Hematopoietic multipotent progenitor cell treated with erythropoietin and hydrocortisone succinate and interleukin-3 and kit ligand, for 8 days (in vitro differentiated cells): Measurements from ENCODE around the gene CABLES1.
A peak's percentile ranks its signal among the peaks of the same experiment; 100 is the strongest.

ENCODE experiments used
- DNase-seq: peaks from one replicate; pipeline ENCODE4 v3.0.0-alpha.2; 2015

The CABLES1 gene

DNA sequence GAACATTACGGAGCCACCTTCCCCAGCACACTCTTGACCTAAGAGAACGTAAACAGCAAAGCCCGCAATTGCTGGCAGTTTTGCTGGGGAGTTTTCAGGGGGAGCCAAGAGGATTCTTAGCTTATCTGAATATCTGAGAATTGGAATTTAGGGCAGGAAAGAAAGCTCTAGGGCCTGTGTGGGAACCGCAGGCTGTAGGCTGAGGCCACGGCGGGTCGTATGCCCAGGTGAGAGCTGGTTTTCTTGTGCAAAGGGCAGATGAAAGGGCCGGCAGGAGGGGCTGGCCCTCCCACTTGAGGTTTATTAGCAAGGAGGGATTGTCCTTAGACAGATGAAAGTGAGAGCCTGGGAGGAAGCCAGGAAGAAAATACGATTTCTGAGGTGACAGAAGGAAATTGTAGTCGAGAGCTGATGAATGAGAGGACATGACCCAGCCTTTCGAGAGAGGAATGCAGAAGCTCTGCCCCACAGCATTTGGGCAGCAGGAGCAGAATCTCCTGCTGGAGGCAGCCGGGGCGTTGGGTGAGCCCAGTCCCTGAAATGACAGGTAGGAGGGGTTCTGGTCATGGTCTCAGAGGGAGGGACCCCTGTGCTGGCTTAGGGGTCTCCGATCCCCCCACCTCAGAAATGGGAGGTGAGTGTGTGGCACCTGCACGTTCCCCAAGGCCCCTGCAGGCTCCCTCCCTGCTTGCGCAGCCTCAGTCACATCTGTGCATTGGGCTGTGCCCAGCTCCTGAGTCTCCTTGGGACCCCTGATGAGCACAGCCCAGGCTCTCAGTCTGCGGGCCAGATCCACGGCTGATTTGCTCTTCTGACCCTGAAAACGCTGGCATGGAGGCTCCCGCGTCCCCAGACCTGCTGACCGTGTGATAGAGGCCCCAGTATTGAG is 61.1 kb downstream of the CABLES1 start:
- DNase-seq, result no peak

DNA sequence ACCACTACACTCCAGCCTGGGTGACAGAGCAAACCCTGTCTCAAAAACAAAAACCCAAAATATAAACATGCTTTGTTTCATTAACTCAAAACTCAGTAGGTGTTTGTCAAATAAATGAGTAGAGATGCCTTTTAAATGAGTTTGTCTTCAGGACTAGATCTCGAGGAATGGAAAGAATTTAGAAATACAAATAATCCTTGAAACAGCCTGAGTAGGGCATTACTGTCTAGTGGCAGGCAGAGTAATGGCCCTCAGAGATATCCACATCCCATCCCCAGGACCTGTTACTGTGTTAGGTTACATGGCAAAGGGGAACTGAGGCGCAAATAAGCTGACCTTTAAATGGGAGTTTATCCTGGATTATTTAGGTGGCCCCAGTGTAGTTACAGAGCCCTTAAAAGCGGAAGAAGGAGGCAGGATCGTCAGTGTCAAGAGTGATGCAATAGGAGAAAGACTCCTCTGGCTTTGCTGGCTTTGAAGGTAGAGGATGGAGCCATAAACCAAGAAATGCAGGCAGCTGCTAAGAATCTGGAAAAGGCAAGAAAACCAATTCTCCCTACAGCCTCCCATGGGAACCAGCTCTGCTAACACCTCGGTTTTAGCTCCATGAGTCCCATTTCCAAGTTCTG is 63.0 kb downstream of the CABLES1 start:
- no peak for DNase-seq

DNA sequence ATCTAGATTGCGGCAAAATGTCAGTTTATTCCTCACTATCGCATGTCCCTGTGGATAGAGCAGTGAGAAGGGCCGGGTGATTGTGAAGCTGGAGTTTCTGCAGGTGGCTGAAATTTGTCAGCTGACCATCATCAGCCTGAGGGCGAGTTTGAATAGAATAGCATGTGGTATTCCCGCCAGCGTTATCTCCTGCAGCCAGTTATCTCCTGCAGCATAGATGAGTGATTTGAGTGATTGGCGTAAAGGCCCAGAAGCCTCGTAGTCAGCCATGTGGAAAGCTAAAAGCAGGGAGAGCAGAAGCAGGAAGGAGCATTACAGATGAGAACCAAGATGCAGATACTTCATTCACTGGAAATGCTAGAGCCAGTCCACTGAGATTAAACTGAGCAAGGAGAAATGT is 65.5 kb downstream of the CABLES1 start:
- peak; percentile 8 for DNase-seq

DNA sequence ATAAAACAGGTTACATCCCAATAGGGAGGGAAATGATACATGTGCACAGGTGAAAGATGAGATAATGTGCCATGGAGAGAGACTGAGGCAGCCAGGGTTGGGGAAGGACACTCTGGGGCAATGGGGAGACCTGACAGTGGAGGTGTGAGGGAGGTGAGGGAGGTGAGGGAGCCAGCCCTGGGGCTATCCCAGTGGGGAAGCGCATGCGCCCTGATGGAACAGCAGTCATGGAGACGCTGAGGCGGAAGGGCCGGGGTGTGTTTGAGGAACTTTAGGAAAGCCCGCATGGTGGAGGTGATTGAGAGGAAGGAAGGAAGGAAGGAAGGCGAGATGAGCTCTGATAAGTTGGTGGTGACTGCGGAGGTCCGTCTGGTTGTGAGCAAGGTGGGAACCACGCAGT is 66.5 kb downstream of the CABLES1 start:
- DNase-seq, result no peak

DNA sequence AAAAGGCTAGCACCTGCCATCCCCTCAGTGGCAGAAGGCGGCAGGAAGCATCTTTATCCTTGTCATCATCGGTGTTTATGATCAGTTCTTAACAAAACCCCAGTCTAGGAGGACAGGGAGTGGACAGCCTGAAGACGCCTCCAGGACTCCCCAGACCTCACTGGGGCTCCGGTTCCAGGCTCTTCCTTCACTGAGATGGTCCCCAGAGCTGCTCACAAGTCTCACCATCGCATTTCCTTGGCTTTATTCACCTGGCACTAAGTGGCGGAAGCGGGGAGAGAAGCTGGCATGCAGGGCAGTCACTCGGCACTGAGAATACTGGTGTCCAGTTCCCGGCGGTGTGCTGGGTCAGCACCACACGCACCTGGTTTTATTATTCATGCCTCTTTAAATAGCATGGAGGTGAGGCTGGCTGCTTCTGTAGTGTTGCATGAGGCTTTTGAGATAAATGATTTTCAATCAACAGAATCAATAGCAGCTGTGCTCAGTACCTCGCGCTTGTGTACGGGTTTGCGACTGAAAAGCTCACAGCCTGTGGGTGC is 68.7 kb downstream of the CABLES1 start:
- DNase-seq, result no peak

DNA sequence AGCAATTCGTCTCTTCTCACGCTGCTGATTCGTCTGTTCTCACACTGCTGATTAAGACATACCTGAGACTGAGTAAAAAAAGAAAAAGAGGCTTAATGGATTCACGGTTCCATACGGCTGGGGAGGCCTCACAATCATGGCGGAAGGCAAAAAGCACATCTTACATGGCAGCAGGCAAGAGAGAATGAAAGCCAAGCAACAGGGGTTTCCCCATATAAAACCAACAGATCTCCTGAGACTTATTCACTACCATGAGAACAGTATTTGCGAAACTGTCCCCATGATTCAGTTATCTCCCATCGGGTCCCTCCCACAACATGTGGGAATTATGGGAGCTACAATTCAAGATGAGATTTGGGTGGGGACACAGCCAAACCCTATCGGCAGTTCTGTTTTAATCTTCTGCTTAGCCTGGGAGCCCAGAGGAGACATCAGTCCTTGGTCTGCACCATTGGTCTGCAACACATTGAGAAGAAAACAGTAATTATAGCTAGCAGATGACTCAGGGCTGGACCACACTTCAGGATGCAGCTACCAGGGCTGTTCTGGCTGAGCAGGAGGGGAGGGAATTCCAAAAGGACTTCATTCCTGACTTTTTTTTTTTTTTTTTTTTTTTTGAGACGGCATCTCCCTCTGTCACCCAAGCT is 69.4 kb downstream of the CABLES1 start:
- DNase-seq, result no peak

DNA sequence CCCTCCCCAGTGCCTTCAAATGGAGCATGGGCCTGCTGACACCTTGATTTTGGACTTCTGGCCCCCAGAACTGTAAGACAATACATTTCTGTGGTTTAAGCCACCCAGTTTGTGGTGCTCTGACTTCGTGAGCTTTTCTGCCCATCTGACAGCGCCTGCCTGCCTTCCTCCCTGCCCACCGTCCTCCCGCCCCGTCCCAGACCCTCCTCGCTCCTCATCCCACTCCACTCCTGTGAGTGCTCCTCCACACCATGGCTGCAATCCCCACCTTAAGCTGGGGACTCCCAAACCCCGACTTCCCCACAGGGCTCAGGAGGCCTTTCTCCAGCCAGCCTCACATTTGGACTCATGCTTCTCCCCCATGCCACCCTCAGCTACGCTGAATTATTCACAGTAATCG is 70.7 kb downstream of the CABLES1 start:
- no peak for DNase-seq

DNA sequence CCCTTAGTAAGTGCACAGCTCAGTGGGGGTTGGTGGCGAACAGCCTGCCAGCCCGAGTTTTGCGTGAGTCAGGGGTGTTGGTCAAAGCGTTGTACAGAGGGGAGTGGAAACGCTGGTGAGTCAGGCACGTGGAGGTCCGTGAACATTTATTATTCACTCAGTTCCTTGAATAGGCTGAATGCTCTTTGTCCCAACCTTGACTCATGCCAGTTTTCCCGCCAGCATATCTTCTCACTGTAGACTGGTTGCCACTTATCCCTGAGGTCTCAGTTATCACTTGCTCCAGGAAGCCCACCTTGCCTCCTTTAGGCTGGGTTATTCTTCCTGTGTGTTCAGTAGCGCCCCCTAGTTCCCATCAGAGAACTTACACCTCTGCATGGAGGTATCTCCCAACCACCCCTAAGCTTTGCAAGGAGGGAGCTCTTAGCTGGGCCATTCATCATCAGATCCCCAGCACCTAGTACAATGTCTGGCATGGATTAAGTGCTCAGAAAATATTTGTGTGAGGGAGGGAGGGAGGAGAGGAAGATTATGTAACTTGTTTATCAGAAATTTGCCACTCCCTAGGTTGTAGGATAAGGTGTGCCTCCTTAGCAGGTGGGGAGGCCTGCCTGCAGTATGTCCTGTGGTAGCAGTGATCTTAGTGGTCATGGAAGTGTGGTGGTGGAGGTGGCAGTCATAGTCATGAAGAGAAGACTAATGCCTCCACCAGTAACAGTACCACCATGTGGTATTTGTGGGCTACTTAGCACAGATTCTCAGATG is 72.1 kb downstream of the CABLES1 start:
- DNase-seq, result peak; percentile 41

DNA sequence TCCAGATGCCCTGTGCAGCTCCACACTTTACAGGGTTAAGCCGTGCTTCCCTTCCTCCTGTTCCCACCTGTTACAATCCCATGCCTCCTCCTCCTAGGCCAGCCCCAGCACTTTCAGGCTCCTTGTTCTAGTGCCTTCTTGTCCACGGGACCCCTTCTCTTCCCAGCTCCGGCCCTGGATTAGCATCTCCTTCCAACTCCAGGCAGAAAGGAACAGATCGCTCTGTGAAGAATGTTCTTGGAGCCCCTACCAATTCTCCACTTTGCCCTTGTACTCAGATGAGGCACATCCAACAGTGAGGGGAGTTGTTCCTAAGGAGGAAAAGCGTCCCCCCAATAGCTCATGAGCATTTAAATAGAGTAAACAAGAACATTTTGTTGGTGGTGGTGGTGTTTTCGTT is 72.7 kb downstream of the CABLES1 start:
- DNase-seq, result no peak

DNA sequence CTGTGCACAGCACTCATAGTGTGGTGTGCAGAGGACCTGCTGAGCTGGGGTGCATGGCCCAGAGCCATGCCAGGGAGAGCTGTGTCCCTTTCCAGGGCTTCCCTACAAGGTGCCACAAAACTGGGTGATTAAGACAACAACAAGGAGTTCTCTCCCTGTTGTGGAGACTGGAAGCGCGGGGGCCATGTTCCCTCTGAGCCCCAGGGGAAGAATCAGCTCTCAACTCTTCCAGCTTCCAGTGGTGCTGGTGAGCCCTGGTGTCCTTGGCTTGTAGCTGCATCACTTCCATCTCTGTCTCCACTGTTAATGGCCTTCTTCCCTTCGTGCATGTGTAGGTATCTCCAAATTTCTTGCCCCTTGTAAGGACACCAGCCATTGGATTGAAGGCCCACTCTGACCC is 73.3 kb downstream of the CABLES1 start:
- DNase-seq, result no peak

DNA sequence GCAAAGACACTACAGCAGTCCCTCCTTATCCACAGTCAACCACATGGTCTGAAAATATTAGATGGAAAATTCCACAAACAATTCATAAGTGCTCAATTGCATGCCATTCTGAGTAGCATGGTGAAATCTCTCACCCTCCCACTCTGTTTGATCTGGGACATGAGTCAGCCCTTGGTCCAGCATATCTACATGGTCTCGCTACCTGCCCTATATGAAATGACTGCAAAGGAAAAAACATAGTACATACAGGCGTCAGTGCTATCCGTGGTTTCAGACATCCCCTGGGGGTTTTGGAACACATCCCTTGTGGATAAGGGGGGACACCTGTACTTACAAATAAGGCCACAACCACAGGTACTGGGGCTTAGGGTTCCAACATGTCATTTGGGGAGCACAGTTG is 73.7 kb downstream of the CABLES1 start:
- no peak for DNase-seq

DNA sequence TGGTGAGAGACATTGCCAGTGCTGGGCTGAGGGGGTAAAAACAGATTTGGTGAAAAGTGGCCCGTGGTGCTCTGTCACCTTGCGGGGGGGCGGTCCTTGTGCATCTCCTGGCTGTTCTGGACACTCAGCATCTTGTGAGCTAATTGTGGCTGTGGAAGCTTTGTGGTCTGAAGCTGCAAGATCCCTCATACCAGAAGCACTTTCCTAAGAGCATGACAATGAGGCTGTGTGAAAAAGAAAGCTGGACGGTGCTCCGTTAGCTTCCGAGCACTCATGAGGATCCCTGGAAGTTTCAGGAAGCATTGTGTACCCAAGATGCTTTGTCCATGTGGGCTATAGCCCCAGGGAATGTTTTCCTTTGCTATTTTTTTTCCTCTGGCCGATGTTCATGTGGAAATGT is 74.5 kb downstream of the CABLES1 start:
- DNase-seq, result no peak

DNA sequence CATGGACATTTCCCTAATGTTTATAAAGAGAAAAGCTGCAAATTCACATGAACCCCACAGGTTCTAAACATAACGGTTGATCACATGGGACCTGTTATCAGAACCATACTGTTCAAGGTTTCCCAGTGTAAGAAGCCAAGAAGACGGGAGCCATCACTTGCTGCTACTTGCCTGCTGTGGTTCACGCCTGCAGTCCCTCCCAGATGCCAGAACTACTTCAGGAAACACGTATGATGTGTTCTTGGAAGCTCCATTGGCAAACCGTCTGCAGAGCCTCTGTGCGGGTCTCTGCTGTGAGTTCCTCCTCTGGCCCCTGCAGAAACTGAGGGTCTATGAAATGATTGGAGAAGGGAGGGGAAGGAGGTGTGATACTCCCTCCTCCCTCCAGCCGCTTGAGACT is 75.2 kb downstream of the CABLES1 start:
- no peak for DNase-seq

DNA sequence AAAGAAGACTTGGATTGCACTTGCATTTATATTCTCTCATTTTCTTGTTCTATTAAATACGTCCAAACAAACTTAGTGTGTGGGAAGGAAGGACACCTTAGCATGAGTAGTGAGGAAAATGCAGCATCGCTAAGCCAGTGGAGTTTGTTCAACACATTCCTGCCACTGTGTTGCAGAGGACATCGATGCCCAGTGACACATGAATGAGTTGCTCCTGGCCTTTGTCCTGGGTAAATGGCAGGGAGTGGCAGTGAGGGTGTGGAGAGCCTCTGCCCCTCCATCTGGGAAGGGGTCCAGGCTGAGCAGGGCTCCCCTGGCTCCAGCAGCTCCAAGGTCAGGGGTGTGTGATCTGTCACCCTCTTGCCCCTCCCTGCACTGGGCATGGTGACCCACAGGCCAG is 75.9 kb downstream of the CABLES1 start:
- no peak for DNase-seq

DNA sequence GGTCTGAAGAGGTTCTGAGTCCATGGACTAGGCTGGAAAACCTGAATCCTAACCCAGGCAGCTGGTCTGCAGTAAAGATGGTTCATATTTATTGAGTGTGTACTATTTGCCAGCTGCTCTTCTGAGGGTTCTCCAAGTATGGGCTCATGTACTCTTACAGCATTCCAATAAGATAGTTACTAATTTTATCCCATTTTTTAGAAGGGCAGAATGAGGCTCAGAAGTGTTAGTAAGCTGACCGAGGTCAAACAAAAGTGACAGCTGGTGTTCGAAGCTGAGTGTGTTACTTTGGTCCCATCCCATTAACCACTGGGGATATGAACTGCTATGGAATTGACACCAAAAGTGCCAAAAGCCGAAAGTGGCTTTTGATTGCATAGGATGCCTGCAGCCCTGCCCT is 76.9 kb downstream of the CABLES1 start:
- DNase-seq, result no peak

DNA sequence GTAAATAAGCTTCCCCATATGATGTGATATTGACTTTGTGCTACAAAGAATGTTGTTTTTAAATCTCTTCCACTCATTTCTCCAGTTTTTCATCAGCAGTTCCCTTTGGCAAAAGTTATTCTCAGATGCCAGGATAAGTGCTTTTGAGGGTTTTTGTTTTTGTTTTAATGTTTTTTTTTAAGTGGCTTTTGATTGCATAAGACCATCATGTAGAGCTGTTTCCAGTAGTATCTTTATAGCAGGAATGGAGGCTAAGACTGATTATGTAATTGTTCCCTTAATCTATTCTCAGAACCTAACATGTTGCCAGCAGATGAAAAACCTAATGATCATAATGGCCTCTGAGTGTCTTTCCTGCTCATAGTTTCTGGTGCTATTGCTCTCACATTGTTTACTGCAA is 77.9 kb downstream of the CABLES1 start:
- DNase-seq, result no peak

DNA sequence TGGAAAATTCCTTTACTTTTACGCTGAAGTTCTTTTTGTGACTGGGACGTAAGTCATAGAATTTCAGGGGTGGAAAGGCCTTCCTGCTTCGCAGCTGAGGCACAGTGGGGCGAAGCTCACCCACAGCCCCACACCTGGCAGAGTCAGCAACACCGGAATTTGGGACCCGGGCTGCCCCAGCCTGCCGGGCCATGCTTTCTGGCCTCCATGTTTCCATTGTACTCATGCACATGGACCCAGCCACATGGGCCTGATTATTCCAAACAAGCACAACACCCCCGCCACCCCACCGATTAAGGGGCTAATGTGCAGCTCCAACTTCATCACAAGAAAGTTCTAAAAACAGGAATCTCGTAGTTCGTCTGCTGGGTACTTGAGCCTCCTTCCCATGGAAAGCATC is 82.5 kb downstream of the CABLES1 start:
- DNase-seq, result no peak

DNA sequence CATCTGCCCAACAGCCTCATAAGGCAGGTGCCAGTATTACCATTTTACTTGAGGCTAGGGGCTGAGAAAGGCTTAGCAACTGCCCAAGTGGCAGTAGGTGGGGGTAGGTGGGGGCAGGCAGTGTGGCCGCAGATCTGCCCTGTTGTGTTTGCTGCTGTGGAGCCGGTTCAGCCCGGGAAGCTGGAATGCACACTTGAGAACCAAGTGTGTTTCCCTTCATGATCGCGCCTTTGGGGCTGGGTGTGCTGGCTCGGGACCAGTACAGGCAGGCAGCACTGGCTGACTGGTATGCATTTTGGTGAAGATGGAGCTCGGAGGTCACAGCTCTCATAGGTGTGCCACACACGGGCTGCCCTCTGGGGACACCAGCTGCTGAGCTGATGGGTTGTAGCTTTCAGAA is 85.1 kb downstream of the CABLES1 start:
- no peak for DNase-seq

DNA sequence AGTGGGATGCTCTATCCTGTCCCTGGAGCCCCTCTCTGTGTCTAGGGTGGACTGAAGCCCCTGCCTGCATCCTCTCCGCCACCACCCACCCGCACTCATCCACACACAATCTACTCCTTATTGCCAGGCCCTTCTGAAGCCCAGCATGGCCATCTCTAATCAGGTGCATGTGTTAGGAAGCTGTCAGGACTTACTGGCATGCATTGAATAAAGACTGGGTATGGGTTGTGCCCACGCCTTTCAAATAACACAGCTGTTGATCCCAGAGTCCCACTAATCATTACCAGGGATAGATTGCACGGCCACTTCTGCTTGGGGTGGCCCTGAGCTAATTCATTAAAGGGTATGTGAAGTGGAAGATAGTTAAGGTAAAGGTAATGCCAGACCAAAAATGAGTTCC is 88.4 kb downstream of the CABLES1 start:
- no peak for DNase-seq

DNA sequence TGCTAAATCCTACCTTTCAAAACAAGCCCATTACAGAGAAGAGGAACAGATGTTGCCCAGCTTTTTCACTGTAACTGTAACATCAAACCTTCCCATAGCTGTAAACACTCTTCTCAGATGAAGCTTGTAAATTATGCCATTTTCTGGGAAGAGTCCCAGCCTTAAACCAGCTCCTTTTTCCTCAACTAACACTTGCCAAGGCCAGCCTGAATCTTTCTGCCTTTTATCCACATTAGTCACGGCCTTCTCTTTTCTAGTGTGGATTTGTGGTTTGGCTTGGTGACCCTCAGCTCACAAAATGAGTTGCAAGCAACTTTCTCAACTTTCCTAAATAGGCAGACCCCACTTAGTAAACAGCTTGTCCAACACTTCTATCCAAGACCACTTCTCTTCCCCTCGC is 90.2 kb downstream of the CABLES1 start:
- DNase-seq, result no peak

DNA sequence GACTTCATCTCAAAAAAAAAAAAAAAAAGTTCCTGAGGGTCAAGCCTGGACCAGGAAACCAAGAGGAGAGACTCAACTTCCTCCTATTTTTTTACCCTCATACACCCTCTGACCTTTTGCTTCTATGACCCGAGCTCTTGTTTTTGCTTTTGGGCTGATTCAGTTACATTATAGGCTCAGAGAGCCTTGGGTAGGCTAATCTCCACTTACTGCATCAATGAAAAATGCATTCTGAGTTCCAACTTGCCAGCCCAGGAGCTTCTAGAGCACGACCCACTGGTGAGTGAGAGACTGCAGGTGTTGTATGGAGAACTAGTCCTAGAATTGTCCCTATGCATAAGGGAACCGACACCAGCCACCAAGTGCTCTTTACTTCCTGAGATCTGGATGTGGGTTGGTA is 91.1 kb downstream of the CABLES1 start:
- DNase-seq, result no peak

DNA sequence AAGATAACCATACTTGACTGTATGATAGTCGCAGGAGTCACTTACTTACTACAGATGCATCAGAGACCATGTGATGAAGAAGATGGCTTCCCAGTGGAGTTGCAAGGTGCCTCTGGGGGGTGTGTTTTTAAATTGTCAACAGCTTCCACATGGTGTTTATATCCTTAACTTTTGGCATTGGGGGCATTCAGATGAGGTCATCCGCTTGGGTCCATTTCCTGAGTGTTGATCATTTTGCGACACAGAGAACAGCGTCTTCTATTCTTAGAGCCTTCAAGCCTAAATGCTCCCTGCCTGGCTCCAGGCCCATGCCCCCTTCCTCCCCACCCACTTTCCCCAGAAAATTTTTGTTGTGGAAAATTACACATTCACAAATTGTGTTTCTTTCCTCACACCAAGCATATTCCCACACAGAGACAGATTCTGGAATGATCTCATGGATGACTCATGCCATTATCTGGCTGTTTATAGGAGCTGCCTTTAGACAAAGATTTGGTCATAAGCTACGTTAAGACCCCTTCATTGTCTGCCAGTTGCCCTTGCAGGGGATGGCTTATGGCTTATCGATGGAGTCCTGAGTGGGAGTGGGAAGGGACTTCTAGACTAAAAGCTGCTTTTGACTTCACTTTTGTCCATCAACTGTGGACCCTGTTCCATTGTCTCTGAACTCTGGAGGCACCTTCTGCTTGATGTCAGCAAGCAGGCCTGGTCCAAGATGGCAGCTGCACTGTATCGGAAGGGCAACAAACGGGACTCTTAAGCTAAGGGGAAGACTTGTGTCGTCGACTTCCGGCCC is 91.8 kb downstream of the CABLES1 start:
- DNase-seq, result no peak
